K562 (cell line): ENCODE measurements around the gene TENM4. TPM values are rescaled to one million over a fixed set of nuclear protein-coding genes. Genes with fewer than 3 reads are reported as not detected.

Experiments used
- BCL6 ChIP-seq: fragments of 250-450 bp; sonication (Bioruptor Pico); IDR thresholded peaks from 2 replicates; pipeline ENCODE4 v1.4.0; 2020
- CBX2 ChIP-seq: fragments of 200-600 bp; sonication (generic); IDR thresholded peaks from one replicate; pipeline ENCODE4 v1.6.1; 2012; ENCODE audit warnings: mild to moderate bottlenecking, low read length, inconsistent platforms; ENCODE audit not compliant: insufficient read depth, poor library complexity, severe bottlenecking
- CEBPG ChIP-seq, 3 experiments: fragments of 200-800 bp in 1 of 3; sonication (Bioruptor generic) in 1 of 3; sonication (generic) in 1 of 3; formaldehyde crosslinking in 1 of 3; IDR thresholded peaks in 2 of 3; conservative IDR thresholded peaks in 1 of 3; 2 replicates each; pipeline versions ENCODE4 v1.6.1 to v1.8.0; 2016 to 2022; ENCODE audit warnings: missing compliant biosample characterization in 2 of 3, missing genetic modification characterization in 2 of 3, mild to moderate bottlenecking in 1 of 3, missing genetic modification reagents in 1 of 3
- MAZ ChIP-seq, 2 experiments: fragments of 450-650 bp in 1 of 2; sonication (generic) in 1 of 2; formaldehyde crosslinking; IDR thresholded peaks in 1 of 2; conservative IDR thresholded peaks in 1 of 2; 2 replicates each; pipeline versions ENCODE4 v1.4.0 to v1.5.0; 2020; ENCODE audit warnings: mild to moderate bottlenecking in 1 of 2, missing genetic modification reagents in 1 of 2
- NR2C2 ChIP-seq, 2 experiments: fragments of 200-800 bp in 1 of 2; sonication (Bioruptor generic) in 1 of 2; sonication (generic) in 1 of 2; formaldehyde crosslinking in 1 of 2; IDR thresholded peaks; 2 replicates each; pipeline versions ENCODE4 v1.6.1 to v1.8.0; 2016 to 2022; ENCODE audit warnings: mild to moderate bottlenecking in 1 of 2, missing compliant biosample characterization in 1 of 2, missing genetic modification characterization in 1 of 2, missing genetic modification reagents in 1 of 2
- SMARCA5 ChIP-seq: fragments of 450-650 bp; IDR thresholded peaks from 2 replicates; pipeline ENCODE4 v1.6.1; 2016
- SP2 ChIP-seq: IDR thresholded peaks from 2 replicates; pipeline ENCODE4 v1.6.1; 2011; ENCODE audit warnings: mild to moderate bottlenecking, low read depth, low read length, moderate library complexity; ENCODE audit not compliant: poor library complexity, severe bottlenecking; ENCODE audit errors: extremely low read depth
- ZNF584 ChIP-seq: fragments of 200-800 bp; sonication (Bioruptor generic); IDR thresholded peaks from 2 replicates; pipeline ENCODE4 v1.6.1; 2016; ENCODE audit warnings: low read depth, mild to moderate bottlenecking, missing genetic modification characterization, missing compliant biosample characterization
- polyA plus RNA-seq, 8 experiments: library from polyadenylated mRNA; depleted of rRNA in 4 of 8; stranded (reverse) in 5 of 8; unstranded in 3 of 8; fragments of >200 nt; fragmentation: Nextera tagmentation in 2 of 8; fragmentation: Illumina TruSeq in 1 of 8; extraction: Ambion mirVana in 2 of 8; extraction: Trizol in 1 of 8; gene quantifications; 2 replicates each; pipeline versions ENCODE4 v1.2.1 to v1.2.3, GENCODE V29; 2011 to 2014; ENCODE audit warnings: inconsistent platforms in 1 of 8, missing spikeins in 1 of 8
- total RNA-seq, 7 experiments: library from RNA; depleted of rRNA in 6 of 7; stranded (reverse); fragments of >200 nt in 6 of 7; fragmentation: Illumina TruSeq in 2 of 7; extraction: Trizol in 2 of 7; gene quantifications; 2 replicates each; pipeline versions ENCODE4 v1.2.1 to v1.2.3, GENCODE V29; 2011 to 2021; ENCODE audit warnings: low replicate concordance in 1 of 7
- TF ChIP-seq, protein P1 (sequence below): fragments of 250-450 bp; sonication (Bioruptor Pico); IDR thresholded peaks from 2 replicates; pipeline ENCODE4 v1.5.0; 2021; ENCODE audit warnings: mild to moderate bottlenecking, moderate library complexity
- TF ChIP-seq, protein P2 (sequence below): fragments of 450-650 bp; formaldehyde crosslinking; IDR thresholded peaks from 2 replicates; pipeline ENCODE4 v1.4.0; 2022; ENCODE audit warnings: mild to moderate bottlenecking, moderate library complexity
- TF ChIP-seq, protein P3 (sequence below): sonication (generic); formaldehyde crosslinking; IDR thresholded peaks from 2 replicates; pipeline ENCODE4 v1.8.1; 2022; ENCODE audit warnings: missing genetic modification reagents

Gene TENM4
- total and polyA plus RNA-seq, 9 of the 15 experiments (the other 6 are each of a cell fraction or from before 2014, with no cell fraction given): 0.16 TPM; not detected in 8

DNA sequence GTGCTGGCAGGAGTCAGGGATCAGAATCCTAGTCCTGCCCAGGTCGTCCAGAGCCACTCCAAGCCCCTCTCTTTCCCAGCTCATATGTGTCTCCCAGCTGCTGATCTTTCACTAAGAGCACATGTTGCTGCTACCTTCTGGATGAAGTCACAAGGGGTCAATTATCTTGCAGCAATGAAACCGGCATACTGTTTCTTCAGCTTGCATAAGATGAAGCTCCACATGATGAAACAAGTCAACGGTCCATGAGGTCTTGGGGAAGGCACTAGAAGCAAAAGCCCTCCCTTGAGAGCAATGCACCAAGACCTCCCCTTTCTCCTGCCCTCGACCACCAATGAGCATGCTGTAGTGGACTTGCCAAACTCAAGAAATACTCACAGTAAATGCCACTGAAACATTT is 148.9 kb downstream of the TENM4 start (continued):
- TF ChIP-seq, protein P1, sequence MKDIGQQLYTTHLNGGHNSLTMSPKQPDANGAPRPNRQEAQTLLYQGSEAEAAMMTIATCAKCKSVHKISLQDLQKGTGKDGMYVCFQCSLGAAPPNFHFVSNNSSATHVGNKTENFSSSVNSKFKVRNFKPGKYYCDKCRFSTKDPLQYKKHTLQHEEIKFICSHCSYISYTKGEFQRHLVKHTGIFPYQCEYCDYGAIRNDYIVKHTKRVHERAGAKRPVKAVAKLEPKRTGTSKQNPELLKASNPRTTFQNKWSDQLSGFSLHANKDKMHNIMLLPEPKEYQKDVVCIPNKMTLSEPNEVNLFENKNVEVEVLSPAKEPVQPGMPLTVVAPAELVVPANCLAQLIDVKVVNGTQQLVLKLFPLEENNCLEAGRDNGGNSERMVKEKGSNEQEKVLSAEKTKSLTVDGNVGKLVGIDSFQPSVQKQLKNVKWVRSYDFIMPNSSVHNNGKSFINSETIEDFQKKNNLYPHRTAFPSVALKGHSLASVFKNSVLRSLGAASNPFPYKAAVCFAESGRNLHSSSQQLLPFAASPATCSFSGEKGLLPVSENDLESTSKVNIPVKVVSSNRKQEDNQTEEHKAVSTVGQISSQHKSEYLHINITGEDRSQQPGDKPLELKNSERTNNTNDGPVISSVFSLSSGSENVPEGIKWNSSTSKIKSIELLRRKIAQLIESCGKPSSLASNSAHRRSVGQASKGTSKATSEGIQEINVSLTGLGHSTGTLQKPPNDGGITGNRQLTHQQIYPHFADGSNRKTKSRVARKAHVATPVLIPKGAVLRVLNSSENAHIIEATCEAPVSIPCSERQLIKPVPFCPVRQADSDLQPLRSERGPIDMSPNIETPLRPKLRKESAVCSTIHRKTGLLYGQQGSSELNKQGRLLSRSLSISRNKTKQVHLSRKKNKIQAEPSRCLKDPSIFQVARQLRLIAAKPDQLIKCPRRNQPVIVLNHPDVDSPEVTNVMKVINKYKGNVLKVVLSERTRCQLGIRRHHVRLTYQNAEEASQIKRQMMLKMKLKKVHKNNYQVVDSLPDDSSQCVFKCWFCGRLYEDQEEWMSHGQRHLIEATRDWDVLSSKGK (CRISPR knock-in tag): no peak
- TF ChIP-seq SMARCA5 (no peak), BCL6 (CRISPR knock-in tag) (no peak), CBX2 (no peak), NR2C2 (CRISPR knock-in tag; IDR thresholded peaks at IDR 0.05) (no peak), NR2C2 (tag; IDR thresholded peaks at IDR 0.05) (peak; percentile 63; the same call in 1 of the 2 replicates), CEBPG (CRISPR knock-in tag; IDR thresholded peaks at IDR 0.05) (no peak), CEBPG (tag; conservative IDR thresholded peaks at IDR 0.05 in 1 of 2, IDR thresholded peaks at IDR 0.05 in 1 of 2) (peak in 1 of 2 experiments; percentile 78; a peak in 2 of 4 replicates), ZNF584 (CRISPR knock-in tag) (peak; percentile 59; the same call in 1 of the 2 replicates), MAZ (CRISPR knock-in tag; conservative IDR thresholded peaks at IDR 0.05 in 1 of 2, IDR thresholded peaks at IDR 0.05 in 1 of 2) (no peak), SP2 (no peak)
- TF ChIP-seq, protein P2, sequence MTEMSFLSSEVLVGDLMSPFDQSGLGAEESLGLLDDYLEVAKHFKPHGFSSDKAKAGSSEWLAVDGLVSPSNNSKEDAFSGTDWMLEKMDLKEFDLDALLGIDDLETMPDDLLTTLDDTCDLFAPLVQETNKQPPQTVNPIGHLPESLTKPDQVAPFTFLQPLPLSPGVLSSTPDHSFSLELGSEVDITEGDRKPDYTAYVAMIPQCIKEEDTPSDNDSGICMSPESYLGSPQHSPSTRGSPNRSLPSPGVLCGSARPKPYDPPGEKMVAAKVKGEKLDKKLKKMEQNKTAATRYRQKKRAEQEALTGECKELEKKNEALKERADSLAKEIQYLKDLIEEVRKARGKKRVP (CRISPR knock-in tag): peak; percentile 74; the same call in 1 of the 2 replicates
- TF ChIP-seq, protein P3, sequence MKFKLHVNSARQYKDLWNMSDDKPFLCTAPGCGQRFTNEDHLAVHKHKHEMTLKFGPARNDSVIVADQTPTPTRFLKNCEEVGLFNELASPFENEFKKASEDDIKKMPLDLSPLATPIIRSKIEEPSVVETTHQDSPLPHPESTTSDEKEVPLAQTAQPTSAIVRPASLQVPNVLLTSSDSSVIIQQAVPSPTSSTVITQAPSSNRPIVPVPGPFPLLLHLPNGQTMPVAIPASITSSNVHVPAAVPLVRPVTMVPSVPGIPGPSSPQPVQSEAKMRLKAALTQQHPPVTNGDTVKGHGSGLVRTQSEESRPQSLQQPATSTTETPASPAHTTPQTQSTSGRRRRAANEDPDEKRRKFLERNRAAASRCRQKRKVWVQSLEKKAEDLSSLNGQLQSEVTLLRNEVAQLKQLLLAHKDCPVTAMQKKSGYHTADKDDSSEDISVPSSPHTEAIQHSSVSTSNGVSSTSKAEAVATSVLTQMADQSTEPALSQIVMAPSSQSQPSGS (CRISPR knock-in tag): no peak
